NCI-H1417 (cell line): ENCODE results near the gene TRAPPC2B.
"Not testable (repeated sequence)": the region's sequence is repeated elsewhere in the genome, so short reads cannot be mapped to it uniquely, and the experiment has no call there.

Experiments
- DNase-seq, 3 experiments: peaks; one replicate each; lab custom pipeline; 2025; lab: John Stamatoyannopoulos, UW

Gene TRAPPC2B

GRCh38 chr19:57374647-57375046 lies 11.3 kb downstream of the TRAPPC2B start:
- DNase-seq = not testable (repeated sequence)

- DNase-seq = no peak
Observed at GRCh38 chr19:57376151-57376550, 12.8 kb downstream of the TRAPPC2B start.

GRCh38 chr19:57377498-57378146 lies 14.3 kb downstream of the TRAPPC2B start:
- no peak for DNase-seq

- DNase-seq = no peak
Observed at GRCh38 chr19:57380923-57381322, 17.6 kb downstream of the TRAPPC2B start.

GRCh38 chr19:57382806-57383488 lies 19.6 kb downstream of the TRAPPC2B start:
- no peak for DNase-seq

GRCh38 chr19:57389194-57389729 lies 25.9 kb downstream of the TRAPPC2B start:
- DNase-seq = no peak

GRCh38 chr19:57389730-57390598 lies 26.6 kb downstream of the TRAPPC2B start, which contains the start of gene ZNF548:
TSS of gene ZNF548 (plus strand) at chr19:57389854. CDS start at chr19:57390100, 246 bp downstream.
- peak; percentile 92 to 98 (median 97) for DNase-seq

- DNase-seq = no peak
Observed at GRCh38 chr19:57395710-57396109, 32.4 kb downstream of the TRAPPC2B start.

- DNase-seq = no peak
Observed at GRCh38 chr19:57398868-57399267, 35.5 kb downstream of the TRAPPC2B start.

- no peak for DNase-seq
Observed at GRCh38 chr19:57403737-57404563, 40.6 kb downstream of the TRAPPC2B start.

- peak; percentile 34 to 67 (median 51) for DNase-seq
Observed at GRCh38 chr19:57406516-57407123, 43.3 kb downstream of the TRAPPC2B start.

- peak; percentile 79 to 94 (median 91) for DNase-seq
Observed at GRCh38 chr19:57410877-57411671, 47.7 kb downstream of the TRAPPC2B start, which contains the start of gene ZNF17. TSS of gene ZNF17 (plus strand) at chr19:57411161. CDS start at chr19:57413616, 2,455 bp downstream.
